Measurements from ENCODE around the gene PPIA. TPM values are rescaled to one million over a fixed set of nuclear protein-coding genes. Genes with fewer than 3 reads are reported as not detected.

PPIA gene
- total RNA-seq, result 2,537 and 3,633 TPM in 2 replicates

- DNase-seq (ENCODE audit: low read depth), result peak; percentile 89
These were observed at the start of gene PPIA for GRCh38 chr7:44796504-44797328. PPIA (plus strand) TSS chr7:44796681; CDS start chr7:44796725, 44 bp downstream.

GRCh38 chr7:44748045-44748947 is 48.2 kb upstream of the PPIA start, which contains the start of gene ZMIZ2:
ZMIZ2 (plus strand) TSS chr7:44748847; CDS start chr7:44756250, 7,403 bp downstream.
- DNase-seq (ENCODE audit: low read depth), result peak; percentile 42

GRCh38 chr7:44748948-44749731 is 47.3 kb upstream of the PPIA start:
- DNase-seq (ENCODE audit: low read depth), result no peak

GRCh38 chr7:44749992-44750391 is 46.5 kb upstream of the PPIA start:
- no peak for DNase-seq (ENCODE audit: low read depth)

- DNase-seq (ENCODE audit: low read depth), result no peak
These were observed 46.1 kb upstream of the PPIA start for GRCh38 chr7:44750424-44750823.

- peak; percentile 71 for DNase-seq (ENCODE audit: low read depth)
These were observed 45.4 kb upstream of the PPIA start for GRCh38 chr7:44750921-44751571.

GRCh38 chr7:44752822-44753221 is 43.7 kb upstream of the PPIA start:
- DNase-seq (ENCODE audit: low read depth), result no peak

GRCh38 chr7:44754802-44755697 is 41.4 kb upstream of the PPIA start:
- no peak for DNase-seq (ENCODE audit: low read depth)

- no peak for DNase-seq (ENCODE audit: low read depth)
These were observed 40.5 kb upstream of the PPIA start for GRCh38 chr7:44755698-44756627.

GRCh38 chr7:44756904-44757303 is 39.6 kb upstream of the PPIA start:
- DNase-seq (ENCODE audit: low read depth), result no peak

GRCh38 chr7:44757311-44757710 is 39.2 kb upstream of the PPIA start:
- DNase-seq (ENCODE audit: low read depth), result no peak

GRCh38 chr7:44757739-44758138 is 38.7 kb upstream of the PPIA start:
- no peak for DNase-seq (ENCODE audit: low read depth)

- no peak for DNase-seq (ENCODE audit: low read depth)
These were observed 37.2 kb upstream of the PPIA start for GRCh38 chr7:44759246-44759645.

GRCh38 chr7:44760034-44760580 is 36.4 kb upstream of the PPIA start:
- DNase-seq (ENCODE audit: low read depth), result no peak

- no peak for DNase-seq (ENCODE audit: low read depth)
These were observed 35.0 kb upstream of the PPIA start for GRCh38 chr7:44761207-44762161.

- no peak for DNase-seq (ENCODE audit: low read depth)
These were observed 34.2 kb upstream of the PPIA start for GRCh38 chr7:44762300-44762699.

- DNase-seq (ENCODE audit: low read depth), result no peak
These were observed 33.6 kb upstream of the PPIA start for GRCh38 chr7:44762726-44763522.
